ENCODE measurements around the gene KLHL2.

KLHL2 gene

DNA sequence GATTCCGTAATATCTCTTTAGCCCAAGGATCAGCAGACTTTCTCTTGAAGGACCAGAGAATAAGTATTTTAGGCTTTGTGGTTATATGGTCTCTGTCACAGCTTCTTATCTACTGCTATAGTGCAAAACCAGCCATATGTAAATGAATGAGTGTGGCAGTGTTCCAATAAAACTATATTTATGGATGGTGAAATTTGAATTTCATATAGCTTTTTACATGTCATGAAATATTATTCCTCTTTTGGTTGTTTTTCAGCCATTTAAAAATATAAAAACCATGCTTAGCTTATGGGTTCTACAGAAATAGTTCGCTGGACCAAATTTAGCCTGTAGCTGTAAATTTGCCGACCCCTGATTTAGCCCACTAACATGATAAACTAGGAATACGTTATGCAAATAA is 102.1 kb downstream of the KLHL2 start:
- H3K4me2 ChIP-seq, result no peak overlapping the region
- no peak overlapping the region for H3K27ac ChIP-seq
- peaks cover 0 to 15% (median 0%) of the 10 kb centered on the region in 11 experiments; a peak in 6 of 22 replicates for H3K9me3 ChIP-seq (replicated peaks in 1 of 11)
- peaks cover 0 to 14% (median 0%) of the 10 kb centered on the region in 10 experiments; a peak in 3 of 20 replicates for H3K4me1 ChIP-seq
- peaks cover 0 to 20% (median 11%) of the 10 kb centered on the region in 11 experiments; a peak in 8 of 22 replicates for H4K20me1 ChIP-seq
- H3K4me3 ChIP-seq, result no peak overlapping the region
- H3K9ac ChIP-seq, result no peak overlapping the region
- H3K27me3 ChIP-seq, result no peaks in the 10 kb centered on the region
- TF ChIP-seq Cebpa-rat (IDR thresholded peaks at IDR 0.05), result no peak
- peaks cover 77 to 100% (median 99%) of the 10 kb centered on the region in 11 experiments for H3K36me3 ChIP-seq

DNA sequence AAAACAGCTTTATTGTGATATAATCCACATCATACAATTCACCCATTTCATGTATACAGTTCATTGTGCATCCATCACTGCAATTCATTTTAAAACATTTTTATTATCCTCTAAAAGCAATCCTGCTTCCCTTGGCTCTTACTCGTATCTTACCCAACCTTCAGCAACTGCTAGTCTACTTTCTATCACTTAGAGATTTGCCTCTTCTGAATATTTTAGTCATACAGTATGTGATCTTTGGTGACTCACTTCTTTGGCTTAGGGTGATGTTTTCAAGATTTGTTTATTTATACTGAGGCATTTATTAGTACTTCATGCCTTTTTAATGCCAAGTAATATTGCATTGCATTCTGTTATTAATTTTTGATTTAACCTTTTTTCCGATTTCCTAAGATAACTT is 105.1 kb downstream of the KLHL2 start:
- H4K20me1 ChIP-seq, result peaks cover 0 to 16% (median 7%) of the 10 kb centered on the region in 11 experiments; a peak in 6 of 22 replicates
- no peaks in the 10 kb centered on the region for H3K27me3 ChIP-seq
- H3K4me3 ChIP-seq, result no peak overlapping the region
- peaks cover 68 to 100% (median 96%) of the 10 kb centered on the region in 11 experiments for H3K36me3 ChIP-seq
- H3K4me2 ChIP-seq, result no peak overlapping the region
- no peak for TF ChIP-seq Cebpa-rat (IDR thresholded peaks at IDR 0.05)
- no peak overlapping the region for H3K9ac ChIP-seq
- H3K4me1 ChIP-seq, result peaks cover 0 to 21% (median 0%) of the 10 kb centered on the region in 10 experiments; a peak in 4 of 20 replicates
- H3K9me3 ChIP-seq (replicated peaks in 1 of 11), result peaks cover 0 to 15% (median 0%) of the 10 kb centered on the region in 11 experiments; a peak in 5 of 22 replicates
- no peak overlapping the region for H3K27ac ChIP-seq

GRCh38 chr4:165319030-165319429 is 111.7 kb downstream of the KLHL2 start:
- H3K9me3 ChIP-seq (replicated peaks in 1 of 11), result no peaks in the 10 kb centered on the region
- no peak overlapping the region for H3K4me2 ChIP-seq
- no peak overlapping the region for H3K9ac ChIP-seq
- peaks cover 50 to 100% (median 88%) of the 10 kb centered on the region in 11 experiments for H3K36me3 ChIP-seq
- no peaks in the 10 kb centered on the region for H3K27me3 ChIP-seq
- H3K4me3 ChIP-seq, result no peak overlapping the region
- TF ChIP-seq Cebpa-rat (IDR thresholded peaks at IDR 0.05), result no peak
- no peak overlapping the region for H3K27ac ChIP-seq
- H4K20me1 ChIP-seq, result peaks cover 0 to 10% (median 0%) of the 10 kb centered on the region in 11 experiments; a peak in 2 of 22 replicates
- peaks cover 0 to 28% (median 3%) of the 10 kb centered on the region in 10 experiments; a peak in 10 of 20 replicates for H3K4me1 ChIP-seq

DNA sequence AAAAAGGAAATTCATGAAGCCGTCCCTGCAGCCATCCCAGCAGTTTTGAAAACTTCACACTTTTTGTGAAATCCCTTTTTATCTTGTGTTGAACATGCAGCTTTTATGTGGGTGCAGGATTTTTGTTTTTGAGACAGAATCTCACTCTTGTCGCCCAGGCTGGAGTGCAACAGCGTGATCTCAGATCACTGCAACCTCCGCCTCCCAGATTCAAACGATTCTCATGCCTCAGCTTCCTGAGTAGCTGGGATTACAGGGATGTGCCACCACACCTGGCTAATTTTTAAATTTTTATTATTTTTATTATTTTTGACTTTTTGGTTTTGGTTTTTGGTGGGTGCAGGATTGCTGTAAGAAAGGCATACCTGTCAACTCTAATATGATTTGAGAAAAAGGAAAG is 112.1 kb downstream of the KLHL2 start:
- H3K36me3 ChIP-seq, result peaks cover 54 to 100% (median 88%) of the 10 kb centered on the region in 11 experiments
- H3K4me1 ChIP-seq, result peaks cover 0 to 26% (median 7%) of the 10 kb centered on the region in 10 experiments; a peak in 12 of 20 replicates
- no peak overlapping the region for H3K9ac ChIP-seq
- H4K20me1 ChIP-seq, result peaks cover 0 to 10% (median 0%) of the 10 kb centered on the region in 11 experiments; a peak in 2 of 22 replicates
- H3K27ac ChIP-seq, result no peak overlapping the region
- H3K4me2 ChIP-seq, result no peak overlapping the region
- H3K27me3 ChIP-seq, result no peaks in the 10 kb centered on the region
- no peak for TF ChIP-seq Cebpa-rat (IDR thresholded peaks at IDR 0.05)
- H3K4me3 ChIP-seq, result no peak overlapping the region
- no peaks in the 10 kb centered on the region for H3K9me3 ChIP-seq (replicated peaks in 1 of 11)

DNA sequence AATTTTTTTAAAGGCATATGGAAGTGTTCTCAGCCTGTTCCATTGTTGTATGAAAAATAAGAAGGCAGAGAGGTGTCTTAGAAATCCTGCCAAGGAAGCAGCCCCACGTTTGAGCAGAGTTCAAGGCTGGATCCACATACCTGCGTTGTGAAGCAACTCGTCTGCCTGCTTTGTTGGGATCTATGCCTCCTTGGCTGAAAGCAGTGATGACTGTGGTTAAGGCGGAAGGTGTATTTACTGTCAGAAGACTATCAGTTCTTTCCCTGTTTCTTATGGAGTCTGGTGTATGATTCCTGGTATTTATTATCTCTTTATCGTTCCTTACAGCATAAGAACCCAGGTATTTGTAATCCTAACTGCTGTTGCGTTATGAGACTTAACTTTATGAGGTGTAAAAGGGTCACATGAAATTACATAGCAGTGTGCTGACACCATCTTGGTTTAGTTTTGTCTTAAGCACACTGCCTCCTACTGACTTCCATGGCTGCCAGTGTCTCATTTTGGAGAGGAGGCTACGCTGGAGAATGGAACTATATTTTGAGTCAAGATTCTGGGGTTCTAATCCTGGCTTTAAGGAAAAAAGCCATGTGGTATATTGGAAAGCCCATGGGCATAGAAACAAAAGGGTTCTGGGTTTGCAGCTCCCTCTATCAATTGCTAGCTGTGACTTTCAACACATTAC is 117.0 kb downstream of the KLHL2 start:
- no peak for TF ChIP-seq Cebpa-rat (IDR thresholded peaks at IDR 0.05)
- Histone ChIP-seq H3K27ac (no peak overlapping the region), H3K4me3 (no peak overlapping the region), H3K4me1 (peaks cover 26 to 60% (median 41%) of the 10 kb centered on the region in 10 experiments), H4K20me1 (peaks cover 0 to 28% (median 6%) of the 10 kb centered on the region in 11 experiments; a peak in 9 of 22 replicates), H3K9me3 (replicated peaks in 1 of 11) (peaks cover 0 to 9% (median 0%) of the 10 kb centered on the region in 11 experiments; a peak in 1 of 22 replicates), H3K36me3 (peaks cover 27 to 55% (median 43%) of the 10 kb centered on the region in 11 experiments), H3K27me3 (no peaks in the 10 kb centered on the region), H3K4me2 (peak overlapping the region in 6 of 11 experiments; percentile 74 to 84 (median 82); a peak in 9 of 22 replicates), H3K9ac (no peak overlapping the region)

GRCh38 chr4:165324918-165325304 is 117.5 kb downstream of the KLHL2 start:
- Histone ChIP-seq H4K20me1 (peaks cover 0 to 33% (median 6%) of the 10 kb centered on the region in 11 experiments; a peak in 12 of 22 replicates), H3K4me1 (peaks cover 32 to 63% (median 46%) of the 10 kb centered on the region in 10 experiments), H3K27ac (peak overlapping the region in 1 of 11 experiments; percentile 74; a peak in 4 of 22 replicates), H3K36me3 (peaks cover 22 to 49% (median 41%) of the 10 kb centered on the region in 11 experiments), H3K4me3 (no peak overlapping the region; a peak in 1 of 20 replicates), H3K27me3 (no peaks in the 10 kb centered on the region), H3K9me3 (replicated peaks in 1 of 11) (peaks cover 0 to 9% (median 0%) of the 10 kb centered on the region in 11 experiments; a peak in 1 of 22 replicates), H3K4me2 (peak overlapping the region in 8 of 11 experiments; percentile 68 to 84 (median 81); a peak in 14 of 22 replicates), H3K9ac (no peak overlapping the region)
- no peak for TF ChIP-seq Cebpa-rat (IDR thresholded peaks at IDR 0.05)

GRCh38 chr4:165325732-165326512 is 118.6 kb downstream of the KLHL2 start:
- no peak for TF ChIP-seq Cebpa-rat (IDR thresholded peaks at IDR 0.05)
- peaks cover 42 to 63% (median 52%) of the 10 kb centered on the region in 10 experiments for H3K4me1 ChIP-seq
- H3K27ac ChIP-seq, result peak overlapping the region in 9 of 11 experiments; percentile 10 to 83 (median 62); a peak in 17 of 22 replicates
- H3K9me3 ChIP-seq (replicated peaks in 1 of 11), result peaks cover 0 to 9% (median 0%) of the 10 kb centered on the region in 11 experiments; a peak in 1 of 22 replicates
- H3K27me3 ChIP-seq, result no peaks in the 10 kb centered on the region
- peaks cover 19 to 46% (median 39%) of the 10 kb centered on the region in 11 experiments; a peak in 21 of 22 replicates for H3K36me3 ChIP-seq
- peaks cover 0 to 38% (median 17%) of the 10 kb centered on the region in 11 experiments; a peak in 13 of 22 replicates for H4K20me1 ChIP-seq
- peak overlapping the region; percentile 66 to 84 (median 76) for H3K4me2 ChIP-seq
- peak overlapping the region; percentile 74 to 91 (median 86); a peak in 16 of 20 replicates for H3K4me3 ChIP-seq
- peak overlapping the region in 9 of 11 experiments; percentile 39 to 81 (median 75); a peak in 14 of 22 replicates for H3K9ac ChIP-seq

GRCh38 chr4:165326831-165327210 is 119.5 kb downstream of the KLHL2 start:
- TF ChIP-seq Cebpa-rat (IDR thresholded peaks at IDR 0.05), result no peak
- Histone ChIP-seq H3K9ac (peak overlapping the region; percentile 70 to 81 (median 75); a peak in 21 of 22 replicates), H4K20me1 (peaks cover 0 to 47% (median 26%) of the 10 kb centered on the region in 11 experiments; a peak in 13 of 22 replicates), H3K27me3 (no peaks in the 10 kb centered on the region), H3K9me3 (replicated peaks in 1 of 11) (peaks cover 0 to 9% (median 0%) of the 10 kb centered on the region in 11 experiments; a peak in 1 of 22 replicates), H3K4me2 (peak overlapping the region; percentile 66 to 84 (median 76)), H3K4me1 (peaks cover 51 to 66% (median 57%) of the 10 kb centered on the region in 10 experiments), H3K4me3 (peak overlapping the region; percentile 74 to 91 (median 86)), H3K36me3 (peaks cover 19 to 46% (median 40%) of the 10 kb centered on the region in 11 experiments; a peak in 21 of 22 replicates), H3K27ac (peak overlapping the region; percentile 44 to 83 (median 67); a peak in 20 of 22 replicates)

Measured in BLaER1 treated with 17β-estradiol and CSF1 and Interleukin-3, amounts not matched to agents 10 nM and 100 nM (cell line).